Spleen (tissue), 11 donors: ENCODE data around the gene HLCS. TPM values are rescaled to one million over a fixed set of nuclear protein-coding genes. Genes with fewer than 3 reads are reported as not detected.

Source experiments
- DNase-seq: peaks from one replicate; pipeline ENCODE4 v3.0.0-alpha.2; 2020
- H3K27ac ChIP-seq, 8 donors: fragments of 200-600 bp; sonication (generic) in 7 of 8; 1 replicate in 4 of 8; 2 replicates in 4 of 8; pipeline versions ENCODE4 v1.5.0 to v1.8.0; 2016 to 2021; ENCODE audit warnings: inconsistent platforms in 4 of 8, mild to moderate bottlenecking in 4 of 8, moderate library complexity in 1 of 8
- H3K27me3 ChIP-seq, 7 donors: fragments of 200-600 bp; sonication (generic) in 6 of 7; replicated peaks in 1 of 7; 1 replicate in 4 of 7; 2 replicates in 3 of 7; pipeline versions ENCODE4 v1.5.0 to v1.8.0; 2016 to 2021; ENCODE audit warnings: inconsistent platforms in 3 of 7, mild to moderate bottlenecking in 1 of 7
- H3K36me3 ChIP-seq, 6 donors: fragments of 200-600 bp; sonication (generic) in 5 of 6; 1 replicate in 4 of 6; 2 replicates in 2 of 6; pipeline versions ENCODE4 v1.5.0 to v1.8.0; 2016 to 2021; ENCODE audit warnings: inconsistent platforms in 2 of 6
- H3K4me1 ChIP-seq, 6 donors: fragments of 200-600 bp; sonication (generic) in 5 of 6; 1 replicate in 3 of 6; 2 replicates in 3 of 6; pipeline versions ENCODE4 v1.5.0 to v1.8.0; 2016 to 2021; ENCODE audit warnings: inconsistent platforms in 3 of 6
- H3K4me3 ChIP-seq, 8 donors: fragments of 200-600 bp; sonication (generic) in 7 of 8; 1 replicate in 4 of 8; 2 replicates in 4 of 8; pipeline versions ENCODE4 v1.5.0 to v1.8.0; 2016 to 2021; ENCODE audit warnings: inconsistent platforms in 4 of 8, mild to moderate bottlenecking in 4 of 8, moderate library complexity in 2 of 8
- H3K9me3 ChIP-seq, 8 donors: fragments of 200-600 bp; sonication (generic) in 7 of 8; 1 replicate in 4 of 8; 2 replicates in 4 of 8; pipeline versions ENCODE4 v1.5.0 to v1.8.0; 2016 to 2021; ENCODE audit warnings: inconsistent platforms in 4 of 8
- CTCF ChIP-seq, 11 experiments: fragments of 200-600 bp in 7 of 11; fragments of 450-650 bp in 4 of 11; sonication (generic) in 4 of 11; IDR thresholded peaks in 8 of 11; conservative IDR thresholded peaks in 3 of 11; 1 replicate in 7 of 11; 2 replicates in 4 of 11; pipeline versions ENCODE4 v1.4.0 to v1.8.0; 2016 to 2021; ENCODE audit warnings: antibody characterized with exemption in 11 of 11, inconsistent platforms in 4 of 11, mild to moderate bottlenecking in 1 of 11
- POLR2A ChIP-seq, 3 donors: fragments of 450-650 bp; IDR thresholded peaks; one replicate each; pipeline ENCODE4 v1.5.1; 2017; ENCODE audit warnings: antibody characterized with exemption in 3 of 3, mild to moderate bottlenecking in 1 of 3
- POLR2AphosphoS5 ChIP-seq, 3 donors: sonication (generic); formaldehyde crosslinking; IDR thresholded peaks; one replicate each; pipeline ENCODE4 v1.5.1; 2017; ENCODE audit warnings: antibody characterized with exemption in 3 of 3
- WGBS, 5 donors: extraction: QIAGEN DNeasy Blood & Tissue Kit in 3 of 5; methylation state at CpG; one replicate each; pipeline versions ENCODE4 v1.1.5 to v1.1.7; 2013 to 2018; 5-methylcytosine and 5-hydroxymethylcytosine counted together
- intact Hi-C: fragments of 100-400 bp; cut with DNase I; formaldehyde crosslinking; loops from one replicate; pipeline ENCODE4 v1.15.0; 2023; ENCODE audit warnings: low total_unique reads
- polyA plus RNA-seq, 3 donors: library from polyadenylated mRNA; stranded (reverse); fragments of 200-250 nt; gene quantifications; one replicate each; pipeline ENCODE4 v1.2.1, GENCODE V29; 2013
- total RNA-seq, 7 donors: library from RNA; depleted of rRNA in 3 of 7; stranded (reverse); fragments of >200 nt in 3 of 7; fragmentation: NEBNext Ultra II Directional in 4 of 7; extraction: Animal tissue kit (Norgen Biotek cat#: 25700) in 4 of 7; gene quantifications; one replicate each; pipeline versions ENCODE4 v1.1.0 to v1.2.1, GENCODE V29; 2016 to 2021
- donor health status: healthy with polysubstance abuse.
- donor health status: DM: no; HTN: no; CAD: no; lungs with moderate emphysema.
- donor health status: DM: no; HTN: no; CAD: no.
- donor health status: Bipolar disorder and iron deficiency.
- donor health status: healthy.
- donor health status: DM: no; HTN: no; CAD: no.
- donor health status: DM: yes; HTN: yes; CAD: no.

Gene HLCS
- total and polyA plus RNA-seq, 10 donors: 1.7 to 22.8 (median 16.3) TPM

DNA sequence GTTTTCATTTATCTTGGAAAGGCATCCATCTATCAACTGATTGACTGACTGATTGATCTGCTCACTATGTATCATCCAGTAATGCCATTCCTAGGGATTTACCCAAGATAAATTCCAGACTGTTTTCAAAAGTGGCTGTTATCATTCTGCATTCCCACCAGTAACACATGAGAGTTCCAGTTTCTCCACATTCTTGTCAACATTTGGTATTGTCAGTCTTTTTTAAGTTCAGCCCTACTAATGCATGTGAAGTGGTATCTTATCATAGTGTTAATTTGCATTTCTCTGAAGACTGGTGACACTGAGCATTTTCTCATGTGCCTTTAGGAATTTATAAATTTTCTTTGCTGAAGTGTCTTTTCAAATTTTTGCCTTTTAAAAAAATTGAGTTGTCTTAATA is 168.0 kb downstream of the HLCS start:
- DNase-seq: no peak
- Histone ChIP-seq H3K9me3 (peaks cover 0 to 52% (median 40%) of the 10 kb centered on the region in 8 donors), H3K27ac (no peak overlapping the region), H3K4me3 (no peak overlapping the region), H3K36me3 (no peaks in the 10 kb centered on the region), H3K27me3 (no peaks in the 10 kb centered on the region), H3K4me1 (no peaks in the 10 kb centered on the region)
- intact Hi-C loops: no loop called here
- TF ChIP-seq CTCF (IDR thresholded peaks at IDR 0.05 in 8 of 11, conservative IDR thresholded peaks at IDR 0.05 in 3 of 11) (no peak), POLR2AphosphoS5 (IDR thresholded peaks at IDR 0.05) (no peak), POLR2A (IDR thresholded peaks at IDR 0.05) (no peak)

DNA sequence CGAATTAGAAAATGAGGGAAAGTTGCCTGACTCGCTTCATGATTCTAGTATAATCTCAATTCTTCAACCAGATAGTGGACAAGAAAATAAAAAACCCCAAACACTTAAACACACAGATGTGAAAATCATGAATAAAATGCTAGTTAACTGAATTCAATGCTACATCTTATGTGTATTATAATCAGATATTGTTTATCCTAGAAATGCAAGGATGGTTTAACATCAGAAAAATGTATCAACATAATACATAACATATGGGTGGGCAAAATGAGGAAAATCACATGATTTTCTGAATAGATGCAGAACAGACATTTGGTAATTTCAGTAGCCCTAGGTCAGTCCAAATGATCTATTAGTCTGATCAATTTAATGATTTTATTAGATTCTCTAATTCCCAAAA is 170.4 kb downstream of the HLCS start:
- Histone ChIP-seq H3K9me3 (peaks cover 0 to 52% (median 40%) of the 10 kb centered on the region in 8 donors), H3K4me1 (no peaks in the 10 kb centered on the region), H3K27me3 (no peaks in the 10 kb centered on the region), H3K27ac (no peak overlapping the region), H3K36me3 (no peaks in the 10 kb centered on the region), H3K4me3 (no peak overlapping the region)
- intact Hi-C loops: no loop called here
- no peak for TF ChIP-seq CTCF (IDR thresholded peaks at IDR 0.05 in 8 of 11, conservative IDR thresholded peaks at IDR 0.05 in 3 of 11)
- TF ChIP-seq POLR2AphosphoS5 (IDR thresholded peaks at IDR 0.05): no peak
- TF ChIP-seq POLR2A (IDR thresholded peaks at IDR 0.05): no peak
- DNase-seq: no peak
- WGBS, 5 donors: 82 to 95% (median 86%) methylated on average over 2 of the region's 2 CpGs

DNA sequence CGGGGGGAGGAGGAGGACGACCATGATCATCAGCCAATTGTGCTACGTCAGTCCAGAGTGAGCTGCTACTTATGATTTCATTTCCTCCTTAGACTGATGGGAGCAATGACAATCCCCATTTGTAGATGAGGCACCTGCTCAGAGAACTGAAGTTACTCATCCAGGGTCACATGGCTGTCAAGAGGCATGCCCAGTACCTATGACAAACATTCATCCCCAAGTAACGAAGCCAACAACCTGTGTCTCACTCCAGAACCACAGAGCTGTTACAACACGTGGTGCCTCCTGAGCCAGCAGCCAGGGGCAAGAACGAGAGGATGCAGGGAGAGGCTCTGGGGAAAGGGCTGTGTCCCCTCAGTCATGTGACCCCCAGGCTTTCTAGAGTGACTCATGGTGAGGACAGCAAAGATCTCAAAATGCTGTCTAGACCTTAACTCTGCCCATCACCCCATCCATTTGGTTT is 173.9 kb downstream of the HLCS start:
- WGBS, 5 donors: 72 to 82% (median 78%) methylated on average over 6 of the region's 6 CpGs
- TF ChIP-seq POLR2A (IDR thresholded peaks at IDR 0.05) (no peak), CTCF (IDR thresholded peaks at IDR 0.05 in 8 of 11, conservative IDR thresholded peaks at IDR 0.05 in 3 of 11) (no peak), POLR2AphosphoS5 (IDR thresholded peaks at IDR 0.05) (no peak)
- no peaks in the 10 kb centered on the region for H3K4me1 ChIP-seq
- no peak for DNase-seq
- no peaks in the 10 kb centered on the region for H3K27me3 ChIP-seq
- intact Hi-C loops: no loop called here
- peaks cover 0 to 4% (median 0%) of the 10 kb centered on the region in 6 donors for H3K36me3 ChIP-seq
- H3K4me3 ChIP-seq: no peak overlapping the region
- peaks cover 0 to 25% (median 21%) of the 10 kb centered on the region in 8 donors for H3K9me3 ChIP-seq
- H3K27ac ChIP-seq: no peak overlapping the region

DNA sequence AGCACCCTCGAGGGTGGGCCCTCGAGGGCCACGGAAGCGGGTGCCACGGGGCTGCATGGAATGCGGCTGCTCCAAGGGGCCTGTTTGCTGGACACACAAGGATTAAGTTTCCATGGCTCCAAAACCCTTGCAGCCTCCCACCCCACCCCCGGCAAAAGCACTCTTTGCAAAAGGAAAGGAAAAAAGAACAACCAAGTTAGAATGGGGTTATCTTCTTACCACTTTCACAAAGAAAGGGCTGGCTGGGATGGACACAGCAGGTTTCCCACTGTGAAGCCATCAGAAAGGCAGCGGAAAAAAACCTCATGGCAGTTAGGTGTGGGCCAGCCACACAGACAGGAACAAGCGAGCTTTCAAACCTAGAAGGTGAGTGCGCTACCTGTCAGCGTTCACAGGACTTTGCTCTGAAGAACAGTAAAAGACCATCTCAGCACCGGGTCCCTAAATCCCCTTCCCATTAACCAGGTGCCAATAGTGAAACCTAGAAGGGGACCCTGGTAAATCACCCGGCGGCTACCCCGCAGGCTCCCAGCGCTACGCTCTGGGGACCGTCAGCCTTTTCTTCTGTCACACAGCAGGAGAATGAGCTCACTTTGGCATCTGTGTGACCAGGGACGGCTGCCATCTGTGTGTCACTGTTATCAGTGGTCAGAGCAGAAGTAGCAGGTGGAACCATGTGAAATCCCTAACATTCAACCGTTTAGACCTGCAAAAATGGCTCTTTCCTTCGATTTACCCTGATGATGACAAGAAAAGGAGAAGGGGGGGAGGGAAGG is 174.6 kb downstream of the HLCS start:
- no peak for DNase-seq
- Histone ChIP-seq H3K4me3 (no peak overlapping the region), H3K9me3 (peaks cover 0 to 19% (median 15%) of the 10 kb centered on the region in 8 donors), H3K27me3 (no peaks in the 10 kb centered on the region), H3K27ac (no peak overlapping the region), H3K4me1 (no peaks in the 10 kb centered on the region), H3K36me3 (peaks cover 0 to 4% (median 0%) of the 10 kb centered on the region in 6 donors)
- intact Hi-C loops: no loop called here
- TF ChIP-seq POLR2AphosphoS5 (IDR thresholded peaks at IDR 0.05): no peak
- TF ChIP-seq POLR2A (IDR thresholded peaks at IDR 0.05): no peak
- no peak for TF ChIP-seq CTCF (IDR thresholded peaks at IDR 0.05 in 8 of 11, conservative IDR thresholded peaks at IDR 0.05 in 3 of 11)
- 88 to 94% (median 91%) methylated on average over 21 of the region's 21 CpGs for WGBS, 5 donors
